Activated naive CD8-positive, alpha-beta T cell treated with anti-CD3 and anti-CD28 coated beads for 36 hours (primary cell): ENCODE results near the gene CHMP2A. TPM values are rescaled to one million over a fixed set of nuclear protein-coding genes. Genes with fewer than 3 reads are reported as not detected.
"Not testable (repeated sequence)": the region's sequence is repeated elsewhere in the genome, so short reads cannot be mapped to it uniquely, and the experiment has no call there.

Experiments used
- DNase-seq: peaks from one replicate; pipeline ENCODE4 v3.0.0; 2021
- H3K27ac Mint-ChIP-seq: one replicate; pipeline ENCODE4 v1.8.0; 2022; ENCODE audit warnings: mild to moderate bottlenecking, moderate library complexity, mixed read lengths
- H3K27me3 Mint-ChIP-seq: one replicate; pipeline ENCODE4 v1.8.0; 2022; ENCODE audit warnings: mild to moderate bottlenecking, mixed read lengths
- H3K36me3 Mint-ChIP-seq: one replicate; pipeline ENCODE4 v1.8.0; 2021; ENCODE audit warnings: mild to moderate bottlenecking, mixed read lengths
- H3K4me1 Mint-ChIP-seq: one replicate; pipeline ENCODE4 v1.8.0; 2021; ENCODE audit warnings: mixed read lengths
- H3K4me3 Mint-ChIP-seq: one replicate; pipeline ENCODE4 v1.8.0; 2022; ENCODE audit warnings: mild to moderate bottlenecking, moderate library complexity, mixed read lengths
- H3K9me3 Mint-ChIP-seq: one replicate; pipeline ENCODE4 v1.8.0; 2022; ENCODE audit warnings: mixed read lengths
- total RNA-seq, 2 experiments: library from RNA; stranded (reverse); gene quantifications; one replicate each; pipeline ENCODE4 v1.2.3, GENCODE V29; 2021

The CHMP2A gene
- total RNA-seq, 2 experiments from 2014 or later = 76.9 to 79.2 TPM

GRCh38 chr19:58551123-58551497, 3.8 kb downstream of the CHMP2A start:
- Mint-ChIP-seq H3K36me3 (peaks cover 63% of the 10 kb centered on the region), H3K9me3 (no peaks in the 10 kb centered on the region), H3K27ac (no peak overlapping the region), H3K4me1 (peaks cover 35% of the 10 kb centered on the region), H3K27me3 (no peaks in the 10 kb centered on the region), H3K4me3 (no peak overlapping the region)
- no peak for DNase-seq

GRCh38 chr19:58550362-58551122, 4.4 kb downstream of the CHMP2A start:
- Mint-ChIP-seq H3K27me3 (no peaks in the 10 kb centered on the region), H3K36me3 (peaks cover 66% of the 10 kb centered on the region)
- DNase-seq = no peak

DNA sequence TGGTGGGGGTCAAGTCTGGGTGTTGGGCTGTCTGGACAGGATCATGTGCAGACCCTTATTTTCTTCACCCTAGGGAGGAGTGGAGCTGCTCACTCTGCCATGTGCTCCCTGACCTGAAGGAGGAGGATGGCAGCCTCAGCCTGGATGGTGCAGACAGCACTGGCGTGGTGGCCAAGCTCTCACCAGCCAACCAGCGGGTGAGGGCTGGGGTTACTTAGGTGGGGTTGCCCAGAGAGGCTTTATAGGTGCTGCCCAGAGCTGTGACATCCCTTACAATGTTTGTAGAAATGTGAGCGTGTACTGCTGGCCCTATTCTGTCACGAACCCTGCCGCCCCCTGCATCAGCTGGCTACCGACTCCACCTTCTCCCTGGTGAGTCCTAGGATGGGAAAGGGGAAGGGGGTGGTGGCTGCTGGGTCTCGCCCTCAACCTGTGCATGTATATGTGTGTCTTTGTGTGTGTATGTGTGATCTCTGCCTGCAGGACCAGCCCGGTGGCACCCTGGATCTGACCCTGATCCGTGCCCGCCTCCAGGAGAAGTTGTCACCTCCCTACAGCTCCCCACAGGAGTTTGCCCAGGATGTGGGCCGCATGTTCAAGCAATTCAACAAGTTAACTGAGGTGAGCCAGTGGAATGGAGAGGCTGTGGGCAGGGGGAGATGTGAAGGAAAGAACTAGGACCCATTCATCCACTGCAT, 5.1 kb downstream of the CHMP2A start:
- Mint-ChIP-seq H3K27ac (peak overlapping the region; percentile 67), H3K27me3 (no peaks in the 10 kb centered on the region), H3K9me3 (no peaks in the 10 kb centered on the region), H3K36me3 (peaks cover 67% of the 10 kb centered on the region), H3K4me3 (no peak overlapping the region), H3K4me1 (peaks cover 33% of the 10 kb centered on the region)
- DNase-seq = no peak

More at GRCh38 chr19:58550362-58551122, 4.4 kb downstream of the CHMP2A start:
- H3K4me3 Mint-ChIP-seq = no peak overlapping the region
- no peak overlapping the region for H3K27ac Mint-ChIP-seq
- peaks cover 39% of the 10 kb centered on the region for H3K4me1 Mint-ChIP-seq
- no peaks in the 10 kb centered on the region for H3K9me3 Mint-ChIP-seq

GRCh38 chr19:58548859-58549663, 5.8 kb downstream of the CHMP2A start:
- no peak for DNase-seq
- Mint-ChIP-seq H3K9me3 (no peaks in the 10 kb centered on the region), H3K36me3 (peaks cover 63% of the 10 kb centered on the region), H3K27me3 (no peaks in the 10 kb centered on the region), H3K4me3 (no peak overlapping the region), H3K4me1 (peaks cover 32% of the 10 kb centered on the region), H3K27ac (peak overlapping the region; percentile 67)

- Mint-ChIP-seq H3K4me1 (peaks cover 30% of the 10 kb centered on the region), H3K27me3 (peaks cover 10% of the 10 kb centered on the region), H3K27ac (peak overlapping the region; percentile 12), H3K36me3 (peaks cover 54% of the 10 kb centered on the region), H3K9me3 (no peaks in the 10 kb centered on the region), H3K4me3 (peak overlapping the region; percentile 94)
- no peak for DNase-seq
Measured at GRCh38 chr19:58547323-58548312, 7.3 kb downstream of the CHMP2A start.

- DNase-seq = no peak
- Mint-ChIP-seq H3K27me3 (peaks cover 21% of the 10 kb centered on the region), H3K36me3 (peaks cover 44% of the 10 kb centered on the region), H3K4me3 (peak overlapping the region; percentile 94), H3K27ac (peak overlapping the region; percentile 94), H3K4me1 (peaks cover 26% of the 10 kb centered on the region), H3K9me3 (no peaks in the 10 kb centered on the region)
Measured at GRCh38 chr19:58546019-58546530, 8.8 kb downstream of the CHMP2A start.

GRCh38 chr19:58545286-58546018, 9.5 kb downstream of the CHMP2A start:
- Mint-ChIP-seq H3K4me3 (peak overlapping the region; percentile 94), H3K36me3 (peaks cover 37% of the 10 kb centered on the region), H3K27me3 (peaks cover 24% of the 10 kb centered on the region), H3K27ac (peak overlapping the region; percentile 94), H3K4me1 (peaks cover 24% of the 10 kb centered on the region), H3K9me3 (no peaks in the 10 kb centered on the region)
- DNase-seq = no peak

DNA sequence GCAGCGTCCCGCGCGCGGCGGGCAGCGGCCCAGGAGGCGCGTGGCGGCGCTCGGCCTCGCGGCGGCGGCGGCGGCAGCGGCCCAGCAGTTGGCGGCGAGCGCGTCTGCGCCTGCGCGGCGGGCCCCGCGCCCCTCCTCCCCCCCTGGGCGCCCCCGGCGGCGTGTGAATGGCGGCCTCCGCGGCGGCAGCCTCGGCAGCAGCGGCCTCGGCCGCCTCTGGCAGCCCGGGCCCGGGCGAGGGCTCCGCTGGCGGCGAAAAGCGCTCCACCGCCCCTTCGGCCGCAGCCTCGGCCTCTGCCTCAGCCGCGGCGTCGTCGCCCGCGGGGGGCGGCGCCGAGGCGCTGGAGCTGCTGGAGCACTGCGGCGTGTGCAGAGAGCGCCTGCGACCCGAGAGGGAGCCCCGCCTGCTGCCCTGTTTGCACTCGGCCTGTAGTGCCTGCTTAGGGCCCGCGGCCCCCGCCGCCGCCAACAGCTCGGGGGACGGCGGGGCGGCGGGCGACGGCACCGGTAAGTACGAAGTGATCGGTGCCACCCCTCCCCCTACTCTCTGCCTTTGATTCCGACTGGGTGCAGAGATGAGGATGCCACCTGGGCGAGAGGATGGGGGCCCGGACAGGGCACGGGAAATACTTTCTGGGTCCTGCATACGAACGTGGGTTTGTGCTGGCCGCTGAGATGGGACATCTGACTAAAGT, 10.2 kb downstream of the CHMP2A start:
- Mint-ChIP-seq H3K4me3 (peak overlapping the region; percentile 94), H3K27ac (peak overlapping the region; percentile 97), H3K27me3 (peaks cover 31% of the 10 kb centered on the region), H3K36me3 (peaks cover 33% of the 10 kb centered on the region), H3K4me1 (peaks cover 24% of the 10 kb centered on the region), H3K9me3 (no peaks in the 10 kb centered on the region)
- DNase-seq = peak; percentile 82

DNA sequence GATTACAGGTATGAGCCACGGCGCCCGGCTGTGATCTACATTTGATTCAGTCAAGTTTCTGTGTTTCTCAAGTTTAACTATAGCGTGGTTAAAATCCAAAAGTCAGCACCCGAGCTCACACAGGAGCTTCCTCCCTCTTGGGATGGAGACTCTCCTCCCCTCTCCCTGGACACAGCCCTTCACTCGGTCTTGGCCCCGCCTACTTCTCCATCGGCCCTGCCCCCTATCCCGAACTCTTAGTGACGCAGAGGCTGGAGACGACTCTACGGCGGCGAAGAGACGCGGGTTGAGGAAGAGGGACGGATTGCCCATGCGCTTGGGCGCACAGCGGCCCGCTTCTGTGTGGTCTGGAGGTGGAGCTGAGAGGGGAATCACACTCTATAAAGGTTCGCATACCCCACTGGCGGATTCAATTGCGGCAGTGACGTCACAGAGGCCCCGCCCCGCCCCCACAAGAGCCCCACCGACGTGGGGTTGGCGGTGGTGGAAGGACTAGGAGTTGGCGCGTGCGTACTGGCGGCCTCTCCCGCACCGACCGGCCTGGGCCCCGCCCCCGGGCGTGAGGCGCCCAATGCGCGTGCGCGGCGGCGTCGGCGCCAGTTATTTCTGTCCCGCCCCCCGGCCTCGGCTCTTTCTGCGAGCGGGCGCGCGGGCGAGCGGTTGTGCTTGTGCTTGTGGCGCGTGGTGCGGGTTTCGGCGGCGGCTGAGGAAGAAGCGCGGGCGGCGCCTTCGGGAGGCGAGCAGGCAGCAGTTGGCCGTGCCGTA, 10.9 kb downstream of the CHMP2A start, which contains the start of gene TRIM28:
TSS of gene TRIM28 (plus strand) at position 239 of the 765 bp plus-strand sequence. CDS start 694 bp downstream, outside the sequence.
- Mint-ChIP-seq H3K4me3 (peak within 1 kb of the TSS; percentile 94), H3K27me3 (peaks cover 38% of the 10 kb centered on the region), H3K9me3 (no peaks in the 10 kb centered on the region), H3K27ac (peak within 1 kb of the TSS; percentile 97), H3K4me1 (peaks cover 24% of the 10 kb centered on the region), H3K36me3 (peaks cover 33% of the 10 kb centered on the region)
- peak; percentile 100 for DNase-seq

DNA sequence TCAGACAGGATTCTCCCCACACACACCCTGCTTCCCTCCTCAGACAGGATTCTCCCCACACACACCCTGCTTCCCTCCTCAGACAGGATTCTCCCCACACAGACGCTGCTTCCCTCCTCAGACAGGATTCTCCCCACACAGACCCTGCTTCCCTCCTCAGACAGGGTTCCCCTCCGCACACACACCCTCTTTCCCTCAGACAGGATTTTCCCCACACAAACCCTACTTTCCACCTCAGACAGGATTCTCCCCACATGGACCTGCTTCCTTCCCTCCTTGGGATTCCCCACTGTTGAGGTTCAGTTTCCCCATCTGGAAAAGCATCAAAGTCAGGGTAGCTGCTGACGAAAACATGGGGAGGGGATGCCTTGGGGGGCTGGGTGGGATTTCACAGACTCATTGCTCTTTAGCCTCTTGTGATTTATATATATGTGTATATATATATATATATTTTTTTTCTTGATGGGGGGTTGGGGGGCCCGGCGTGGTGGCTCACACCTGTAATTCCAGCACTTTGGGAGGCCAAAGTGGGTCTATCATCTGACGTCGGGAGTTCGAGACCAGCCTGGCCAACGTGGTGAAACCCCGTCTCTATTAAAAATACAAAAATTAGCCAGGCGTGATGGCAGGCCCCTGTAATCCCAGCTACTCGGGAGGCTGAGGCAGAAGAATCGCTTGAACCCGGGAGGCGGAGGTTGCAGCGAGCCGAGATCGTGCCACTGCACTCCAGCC, 12.1 kb downstream of the CHMP2A start:
- H3K36me3 Mint-ChIP-seq = peaks cover 27% of the 10 kb centered on the region
- H3K27me3 Mint-ChIP-seq = peaks cover 43% of the 10 kb centered on the region
- H3K4me1 Mint-ChIP-seq = peaks cover 27% of the 10 kb centered on the region
- not testable (repeated sequence) for H3K27ac Mint-ChIP-seq, H3K9me3 Mint-ChIP-seq, DNase-seq
- peak overlapping the region; percentile 40 for H3K4me3 Mint-ChIP-seq

DNA sequence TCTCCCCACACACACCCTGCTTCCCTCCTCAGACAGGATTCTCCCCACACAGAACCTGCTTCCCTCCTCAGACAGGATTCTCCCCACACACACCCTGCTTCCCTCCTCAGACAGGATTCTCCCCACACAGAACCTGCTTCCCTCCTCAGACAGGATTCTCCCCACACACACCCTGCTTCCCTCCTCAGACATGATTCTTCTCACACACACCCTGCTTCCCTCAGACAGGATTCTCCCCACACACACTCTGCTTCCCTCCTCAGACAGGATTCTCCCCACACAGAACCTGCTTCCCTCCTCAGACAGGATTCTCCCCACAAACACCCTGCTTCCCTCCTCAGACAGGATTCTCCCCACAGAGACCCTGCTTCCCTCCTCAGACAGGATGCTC, 15.7 kb downstream of the CHMP2A start:
- peak overlapping the region; percentile 35 for H3K4me3 Mint-ChIP-seq
- H3K4me1 Mint-ChIP-seq = peaks cover 11% of the 10 kb centered on the region
- not testable (repeated sequence) for H3K27ac Mint-ChIP-seq, H3K36me3 Mint-ChIP-seq, DNase-seq, H3K9me3 Mint-ChIP-seq
- H3K27me3 Mint-ChIP-seq = peaks cover 43% of the 10 kb centered on the region
